IMR-90 (cell line): ENCODE results near the gene UBE2M. TPM values are rescaled to one million over a fixed set of nuclear protein-coding genes. Genes with fewer than 3 reads are reported as not detected.

ENCODE experiments used
- ATAC-seq: fragments of 200-7000 bp; cut with Tn5 transposase; 2 replicates; pipeline ENCODE4 v1.9.1; 2020; ENCODE audit warnings: low read depth, mild to moderate bottlenecking, moderate library complexity
- BruUV-seq: library from RNA; stranded (reverse); fragments of 400-500 nt; replicated peaks from 2 replicates; lab custom pipeline; 2021; lab: Mats Ljungman, UMichigan
- CTCF ChIA-PET: fragments of 300-600 bp; formaldehyde crosslinking; extraction: SDS; loops from one replicate; lab custom pipeline; 2021; ENCODE audit warnings: antibody characterized with exemption; lab: Yijun Ruan, JAX
- POLR2A ChIA-PET: fragments of 300-600 bp; sonication (Branson Sonifier 250); formaldehyde crosslinking; loops from one replicate; lab custom pipeline; 2022; ENCODE audit warnings: antibody characterized with exemption; ENCODE audit not compliant: unreplicated experiment; lab: Charles Lee
- DNase-seq: peaks from one replicate; pipeline ENCODE4 v3.0.0; 2013
- H2AFZ ChIP-seq: replicated peaks from 2 replicates; pipeline ENCODE3; 2013; ENCODE audit warnings: low read length, mild to moderate bottlenecking; ENCODE audit not compliant: poor library complexity
- H2AK5ac ChIP-seq: 2 replicates; pipeline ENCODE4 v1.6.1; 2013; ENCODE audit warnings: low read depth, low read length, inconsistent platforms
- H2AK9ac ChIP-seq: replicated peaks from 2 replicates; pipeline ENCODE3; 2013; ENCODE audit warnings: mild to moderate bottlenecking, low read depth, low read length, moderate library complexity; ENCODE audit not compliant: poor library complexity
- H2BK120ac ChIP-seq: 2 replicates; pipeline ENCODE4 v1.6.1; 2013; ENCODE audit warnings: low read depth, low read length, inconsistent platforms
- H2BK15ac ChIP-seq: 3 replicates; pipeline ENCODE4 v1.6.1; 2013; ENCODE audit warnings: low read depth, low read length, inconsistent platforms
- H2BK20ac ChIP-seq: 2 replicates; pipeline ENCODE4 v1.6.1; 2013; ENCODE audit warnings: low read depth, mild to moderate bottlenecking, inconsistent platforms, low read length, moderate library complexity
- H2BK5ac ChIP-seq: 2 replicates; pipeline ENCODE4 v1.6.1; 2013; ENCODE audit warnings: mild to moderate bottlenecking, low read depth, low read length, inconsistent platforms; ENCODE audit not compliant: poor library complexity, severe bottlenecking
- H3K14ac ChIP-seq: replicated peaks from 2 replicates; pipeline ENCODE4 v1.6.1; 2013; ENCODE audit warnings: low read depth, low read length, inconsistent platforms
- H3K18ac ChIP-seq: 2 replicates; pipeline ENCODE4 v1.6.1; 2013; ENCODE audit warnings: low read depth, low read length, control low read depth
- H3K23ac ChIP-seq: 2 replicates; pipeline ENCODE4 v1.6.1; 2013; ENCODE audit warnings: low read depth, low read length, inconsistent platforms
- H3K27ac ChIP-seq: 2 replicates; pipeline ENCODE4 v1.5.1; 2013; ENCODE audit warnings: mild to moderate bottlenecking, control low read depth, low read length; ENCODE audit not compliant: insufficient read depth
- H3K27me3 ChIP-seq: 2 replicates; pipeline ENCODE4 v1.6.1; 2013; ENCODE audit warnings: low read length; ENCODE audit not compliant: control insufficient read depth, insufficient read depth
- H3K36me3 ChIP-seq: 2 replicates; pipeline ENCODE4 v1.6.1; 2013; ENCODE audit warnings: low read length, mixed read lengths; ENCODE audit not compliant: control insufficient read depth, insufficient read depth
- H3K4ac ChIP-seq: 2 replicates; pipeline ENCODE4 v1.6.1; 2013; ENCODE audit warnings: low read depth, low read length, inconsistent platforms
- H3K4me1 ChIP-seq: 2 replicates; pipeline ENCODE4 v1.6.1; 2013; ENCODE audit warnings: low read length, mixed read lengths; ENCODE audit not compliant: control insufficient read depth, insufficient read depth
- H3K4me2 ChIP-seq: 2 replicates; pipeline ENCODE4 v1.6.1; 2013; ENCODE audit warnings: low read depth, mild to moderate bottlenecking, control low read depth, low read length, moderate library complexity
- H3K4me3 ChIP-seq: 2 replicates; pipeline ENCODE4 v1.5.1; 2013; ENCODE audit warnings: low read depth, mild to moderate bottlenecking, control low read depth, low read length, moderate library complexity; ENCODE audit not compliant: insufficient read depth
- H3K56ac ChIP-seq: 2 replicates; pipeline ENCODE4 v1.6.1; 2013; ENCODE audit warnings: low read length, inconsistent platforms; ENCODE audit not compliant: insufficient read depth; ENCODE audit errors: extremely low read depth
- H3K79me1 ChIP-seq, 2 experiments: 2 replicates each; pipeline ENCODE4 v1.6.1; 2013; ENCODE audit warnings: low read length in 2 of 2, inconsistent platforms in 1 of 2, low read depth in 1 of 2
- H3K9ac ChIP-seq: 2 replicates; pipeline ENCODE4 v1.6.1; 2013; ENCODE audit warnings: low read depth, low read length, control low read depth
- H3K9me1 ChIP-seq: 2 replicates; pipeline ENCODE4 v1.6.1; 2013; ENCODE audit warnings: low read length, inconsistent platforms; ENCODE audit not compliant: insufficient read depth
- H3K9me3 ChIP-seq: 2 replicates; pipeline ENCODE4 v1.6.1; 2013; ENCODE audit warnings: low read length; ENCODE audit not compliant: control insufficient read depth, insufficient read depth
- H4K20me1 ChIP-seq: 2 replicates; pipeline ENCODE4 v1.6.1; 2013; ENCODE audit warnings: low read length, inconsistent platforms; ENCODE audit not compliant: insufficient read depth
- H4K5ac ChIP-seq: 2 replicates; pipeline ENCODE4 v1.6.1; 2013; ENCODE audit warnings: mild to moderate bottlenecking, low read depth, low read length, control low read depth
- H4K8ac ChIP-seq, 2 experiments: 2 replicates each; pipeline ENCODE4 v1.6.1; 2013; ENCODE audit warnings: low read depth in 2 of 2, low read length in 2 of 2, control low read depth in 1 of 2, inconsistent platforms in 1 of 2
- H4K91ac ChIP-seq: 2 replicates; pipeline ENCODE4 v1.6.1; 2013; ENCODE audit warnings: low read depth, low read length, inconsistent platforms; ENCODE audit not compliant: insufficient read depth
- CHD1 ChIP-seq: IDR thresholded peaks from 2 replicates; pipeline ENCODE4 v1.6.1; 2012; ENCODE audit warnings: low read depth, low read length, improper control_type of control experiment
- CTCF ChIP-seq: conservative IDR thresholded peaks from 2 replicates; pipeline ENCODE4 v1.5.1; 2012; ENCODE audit warnings: mild to moderate bottlenecking, low read depth, low read length, improper control_type of control experiment
- ELK1 ChIP-seq: fragments of 150-350 bp; IDR thresholded peaks from 2 replicates; pipeline ENCODE4 v1.6.1; 2016; ENCODE audit warnings: low read depth, mild to moderate bottlenecking, low read length, moderate library complexity, borderline replicate concordance
- MAZ ChIP-seq: IDR thresholded peaks from 2 replicates; pipeline ENCODE4 v1.6.1; 2012; ENCODE audit warnings: low read depth, mild to moderate bottlenecking, low read length, improper control_type of control experiment, moderate library complexity, borderline replicate concordance
- MXI1 ChIP-seq: IDR thresholded peaks from 2 replicates; pipeline ENCODE4 v1.6.1; 2012; ENCODE audit warnings: low read depth, mild to moderate bottlenecking, low read length, moderate library complexity, borderline replicate concordance
- POLR2A ChIP-seq: IDR thresholded peaks from 2 replicates; pipeline ENCODE4 v1.6.1; 2012; ENCODE audit warnings: mild to moderate bottlenecking, low read depth, low read length
- RAD21 ChIP-seq: IDR thresholded peaks from 2 replicates; pipeline ENCODE4 v1.6.1; 2012; ENCODE audit warnings: low read length, improper control_type of control experiment
- RFX5 ChIP-seq: IDR thresholded peaks from 2 replicates; pipeline ENCODE4 v1.8.0; 2012; ENCODE audit warnings: low read depth, mild to moderate bottlenecking, low read length, moderate library complexity
- SMC3 ChIP-seq: fragments of 150-350 bp; IDR thresholded peaks from 2 replicates; pipeline ENCODE4 v1.6.1; 2016; ENCODE audit warnings: low read depth, mild to moderate bottlenecking, antibody characterized with exemption, low read length, moderate library complexity
- USF2 ChIP-seq: fragments of 150-350 bp; IDR thresholded peaks from 2 replicates; pipeline ENCODE4 v1.6.1; 2017; ENCODE audit warnings: mild to moderate bottlenecking, antibody characterized with exemption, low read length, low read depth
- WGBS, 2 experiments: methylation state at CpG; one replicate each; pipeline versions ENCODE4 v1.1.5 to v1.1.7; 2013; ENCODE audit warnings: missing lambda C conversion rate in 2 of 2; ENCODE audit not compliant: insufficient read length in 1 of 2; ENCODE audit errors: extremely low coverage in 2 of 2; 5-methylcytosine and 5-hydroxymethylcytosine counted together
- dilution Hi-C: fragments of 300-500 bp; cut with HindIII; formaldehyde crosslinking; loops from one replicate; pipeline ENCODE4 v1.14.3; 2018; ENCODE audit warnings: low sequenced_read_pairs; ENCODE audit not compliant: unreplicated experiment
- in situ Hi-C: fragments of 300-500 bp; cut with MboI; formaldehyde crosslinking; loops from 3 replicates; pipeline ENCODE4 v1.14.3; 2019; ENCODE audit warnings: low sequenced_read_pairs, inconsistent platforms, mixed read lengths
- intact Hi-C: fragments of 100-400 bp; cut with micrococcal nuclease; formaldehyde crosslinking; loops from 2 replicates; pipeline ENCODE4 v1.10.0; 2022
- polyA plus RNA-seq, 3 experiments: library from polyadenylated mRNA; depleted of rRNA; stranded (reverse); fragments of >200 nt; gene quantifications; 2 replicates each; pipeline ENCODE4 v1.2.3, GENCODE V29; 2012; ENCODE audit warnings: low replicate concordance in 1 of 3
- total RNA-seq: library from RNA; depleted of rRNA; stranded (reverse); fragments of >200 nt; gene quantifications from 2 replicates; pipeline ENCODE4 v1.2.3, GENCODE V29; 2012

Gene UBE2M
- total and polyA plus RNA-seq, 2 of the 4 experiments (the other 2 are of a cell fraction): 55.9 to 66.6 TPM

- H3K36me3 ChIP-seq: peaks cover 13% of the 10 kb centered on the region; the same call in 1 of the 2 replicates
- H3K56ac ChIP-seq: no peak overlapping the region
- H4K8ac ChIP-seq: no peak overlapping the region
- no peaks in the 10 kb centered on the region for H3K27me3 ChIP-seq
- H3K4me3 ChIP-seq: no peak overlapping the region
- H3K4me2 ChIP-seq: no peak overlapping the region
- no peak for DNase-seq
- peaks cover 7 to 17% of the 10 kb centered on the region in 2 experiments; a peak in 3 of 4 replicates for H3K79me1 ChIP-seq
- H2BK20ac ChIP-seq: no peak overlapping the region
- no peak for TF ChIP-seq MXI1
- no peak for TF ChIP-seq CHD1
- no peak for TF ChIP-seq RFX5
- TF ChIP-seq CTCF: no peak
- TF ChIP-seq RAD21: no peak
- no peak for TF ChIP-seq POLR2A
- no peak for TF ChIP-seq SMC3
- no peak for TF ChIP-seq ELK1
- TF ChIP-seq USF2: no peak
- TF ChIP-seq MAZ: no peak
- intact Hi-C loops (no loop called here), dilution Hi-C loops (no loop called here), in situ Hi-C loops (no loop called here)
- H3K4me1 ChIP-seq: peaks cover 9% of the 10 kb centered on the region
- no peak overlapping the region for H3K9ac ChIP-seq
- H2AK9ac ChIP-seq: no peak overlapping the region
- H2AFZ ChIP-seq: no peak overlapping the region
- H3K9me3 ChIP-seq: no peaks in the 10 kb centered on the region
- no peak overlapping the region for H3K23ac ChIP-seq
- H2AK5ac ChIP-seq: no peak overlapping the region
- no peak overlapping the region for H3K14ac ChIP-seq
- H4K5ac ChIP-seq: no peak overlapping the region
- H4K20me1 ChIP-seq: no peaks in the 10 kb centered on the region; the same call in 1 of the 2 replicates
- H3K27ac ChIP-seq: no peak overlapping the region
- 82% methylated on average over 3 of the region's 5 CpGs; no CpG with 5 or more reads in 1 of the 2 experiments for WGBS, 2 experiments
- H4K91ac ChIP-seq: no peak overlapping the region
- CTCF ChIA-PET: no interaction called here
- ATAC-seq: no peak
- no peak overlapping the region for H3K4ac ChIP-seq
- no TSS peak for BruUV-seq
- no peak overlapping the region for H3K18ac ChIP-seq
- no peak overlapping the region for H2BK5ac ChIP-seq
- no peak overlapping the region for H2BK120ac ChIP-seq
- no peak overlapping the region for H2BK15ac ChIP-seq
- POLR2A ChIA-PET: no interaction called here
- peaks cover 5% of the 10 kb centered on the region for H3K9me1 ChIP-seq
These were observed 8.6 kb upstream of the UBE2M start for GRCh38 chr19:58566989-58567388.
